RWPE2 (cell line): ENCODE data around the gene DNAJC6.

Experiments used
- ATAC-seq: fragments of 200-7000 bp; cut with Tn5 transposase; 3 replicates; pipeline ENCODE4 v1.9.1; 2021; ENCODE audit warnings: low read depth
- DNase-seq: peaks from one replicate; pipeline ENCODE4 v3.0.0-alpha.2; 2020; ENCODE audit warnings: low spot score
- H3K27ac ChIP-seq: fragments of 450-650 bp; 2 replicates; pipeline ENCODE4 v1.5.1; 2017; ENCODE audit warnings: mild to moderate bottlenecking; ENCODE audit not compliant: poor library complexity, severe bottlenecking
- H3K27me3 ChIP-seq: fragments of 250-450 bp; sonication (Bioruptor Pico); 2 replicates; pipeline ENCODE4 v1.5.1; 2021; ENCODE audit warnings: mild to moderate bottlenecking, moderate library complexity; ENCODE audit not compliant: insufficient read depth, poor library complexity, severe bottlenecking
- H3K36me3 ChIP-seq: fragments of 250-450 bp; sonication (Bioruptor Pico); 2 replicates; pipeline ENCODE4 v1.5.1; 2020; ENCODE audit warnings: low read depth, mild to moderate bottlenecking, moderate library complexity
- H3K4me1 ChIP-seq: fragments of 250-450 bp; sonication (Bioruptor Pico); 2 replicates; pipeline ENCODE4 v1.5.1; 2021; ENCODE audit warnings: mild to moderate bottlenecking, moderate library complexity; ENCODE audit not compliant: insufficient read depth, poor library complexity, severe bottlenecking
- H3K4me3 ChIP-seq: fragments of 250-450 bp; sonication (Bioruptor Pico); 2 replicates; pipeline ENCODE4 v1.5.1; 2021; ENCODE audit warnings: mild to moderate bottlenecking, moderate library complexity; ENCODE audit not compliant: severe bottlenecking
- H3K9me3 ChIP-seq: fragments of 250-450 bp; sonication (Bioruptor Pico); 2 replicates; pipeline ENCODE4 v1.5.1; 2021; ENCODE audit warnings: mild to moderate bottlenecking, moderate library complexity; ENCODE audit not compliant: severe bottlenecking
- CTCF ChIP-seq: fragments of 450-650 bp; IDR thresholded peaks from one replicate; pipeline ENCODE4 v1.5.1; 2017; ENCODE audit warnings: mild to moderate bottlenecking, moderate library complexity; ENCODE audit not compliant: poor library complexity, severe bottlenecking

DNAJC6 gene

GRCh38 chr1:65407877-65408276 lies 98.5 kb downstream of the DNAJC6 start:
- H3K36me3 ChIP-seq: no peaks in the 10 kb centered on the region
- TF ChIP-seq CTCF: no peak
- H3K4me3 ChIP-seq: no peak overlapping the region

GRCh38 chr1:65409314-65409713 lies 100.0 kb downstream of the DNAJC6 start:
- no peaks in the 10 kb centered on the region for H3K27me3 ChIP-seq
- no peaks in the 10 kb centered on the region for H3K9me3 ChIP-seq
- no peak overlapping the region for H3K27ac ChIP-seq
- DNase-seq: no peak
- H3K36me3 ChIP-seq: no peaks in the 10 kb centered on the region
- H3K4me3 ChIP-seq: no peak overlapping the region
- ATAC-seq: no peak
- H3K4me1 ChIP-seq: no peaks in the 10 kb centered on the region
- no peak for TF ChIP-seq CTCF

More at GRCh38 chr1:65407877-65408276, 98.5 kb downstream of the DNAJC6 start:
- Histone ChIP-seq H3K4me1 (no peaks in the 10 kb centered on the region), H3K27ac (no peak overlapping the region), H3K9me3 (no peaks in the 10 kb centered on the region), H3K27me3 (no peaks in the 10 kb centered on the region)
- ATAC-seq (no peak), DNase-seq (no peak)

GRCh38 chr1:65409816-65410326 lies 100.5 kb downstream of the DNAJC6 start:
- DNase-seq (no peak), ATAC-seq (no peak)
- no peak overlapping the region for H3K4me3 ChIP-seq
- no peaks in the 10 kb centered on the region for H3K36me3 ChIP-seq
- no peak overlapping the region for H3K27ac ChIP-seq
- TF ChIP-seq CTCF: no peak
- H3K27me3 ChIP-seq: no peaks in the 10 kb centered on the region
- no peaks in the 10 kb centered on the region for H3K4me1 ChIP-seq
- no peaks in the 10 kb centered on the region for H3K9me3 ChIP-seq

- no peak overlapping the region for H3K27ac ChIP-seq
- TF ChIP-seq CTCF: no peak
- no peaks in the 10 kb centered on the region for H3K9me3 ChIP-seq
- ATAC-seq: no peak
- H3K27me3 ChIP-seq: no peaks in the 10 kb centered on the region
- H3K4me1 ChIP-seq: peaks cover 4% of the 10 kb centered on the region
- H3K36me3 ChIP-seq: no peaks in the 10 kb centered on the region
- no peak for DNase-seq
- no peak overlapping the region for H3K4me3 ChIP-seq
These were observed 103.1 kb downstream of the DNAJC6 start for GRCh38 chr1:65412256-65412983.

GRCh38 chr1:65412984-65413375 lies 103.6 kb downstream of the DNAJC6 start:
- H3K36me3 ChIP-seq: no peaks in the 10 kb centered on the region
- H3K4me1 ChIP-seq: peaks cover 9% of the 10 kb centered on the region
- no peak overlapping the region for H3K4me3 ChIP-seq
- H3K27me3 ChIP-seq: no peaks in the 10 kb centered on the region
- ATAC-seq (no peak), DNase-seq (no peak)
- H3K9me3 ChIP-seq: no peaks in the 10 kb centered on the region
- TF ChIP-seq CTCF: no peak
- no peak overlapping the region for H3K27ac ChIP-seq
